Stimulated activated CD8-positive, alpha-beta memory T cell treated with anti-CD3 and anti-CD28 coated beads, Interleukin-2, amount 100 ng/mL, for 1 hour (primary cell): ENCODE results near the gene AK8.
"Not testable (repeated sequence)": the region's sequence is repeated elsewhere in the genome, so short reads cannot be mapped to it uniquely, and the experiment has no call there.

Experiments
- DNase-seq, 2 donors: peaks; one replicate each; pipeline ENCODE4 v3.0.0-alpha.2; 2020; ENCODE audit warnings: low read depth in 2 of 2

The AK8 gene

GRCh38 chr9:132711846-132712245 is 166.2 kb downstream of the AK8 start:
- no peak for DNase-seq

GRCh38 chr9:132711152-132711551 is 166.9 kb downstream of the AK8 start:
- DNase-seq = not testable (repeated sequence)

- DNase-seq = no peak
These were observed 167.8 kb downstream of the AK8 start for GRCh38 chr9:132710333-132710732.

GRCh38 chr9:132708769-132709430 is 169.2 kb downstream of the AK8 start:
- no peak for DNase-seq

GRCh38 chr9:132708239-132708638 is 169.8 kb downstream of the AK8 start:
- DNase-seq = no peak

GRCh38 chr9:132703336-132703735 is 174.7 kb downstream of the AK8 start:
- DNase-seq = no peak

GRCh38 chr9:132702254-132702653 is 175.8 kb downstream of the AK8 start:
- DNase-seq = no peak

GRCh38 chr9:132699956-132700355 is 178.1 kb downstream of the AK8 start:
- no peak for DNase-seq

- no peak for DNase-seq
These were observed 179.1 kb downstream of the AK8 start for GRCh38 chr9:132698989-132699388.

- no peak for DNase-seq
These were observed 180.9 kb downstream of the AK8 start for GRCh38 chr9:132697230-132697629.

- DNase-seq = no peak
These were observed 183.9 kb downstream of the AK8 start for GRCh38 chr9:132694144-132694543.

- no peak for DNase-seq
These were observed 187.4 kb downstream of the AK8 start for GRCh38 chr9:132690696-132691095.

- no peak for DNase-seq
These were observed 194.2 kb downstream of the AK8 start for GRCh38 chr9:132683873-132684272.

GRCh38 chr9:132681561-132681960 is 196.5 kb downstream of the AK8 start:
- DNase-seq = no peak

GRCh38 chr9:132679946-132680625 is 198.0 kb downstream of the AK8 start:
- no peak for DNase-seq

GRCh38 chr9:132677976-132678375 is 200.1 kb downstream of the AK8 start:
- no peak for DNase-seq
